T-helper 2 cell treated with Interferon-gamma antibody and Interleukin-4, amounts not matched to agents 5 μg/mL and 100 μg/mL, for 36 hours (primary cell): ENCODE results near the gene LTBP2.

Source experiments
- DNase-seq: peaks from one replicate; pipeline ENCODE4 v3.0.0; 2021; ENCODE audit warnings: low spot score
- H3K27ac Mint-ChIP-seq: one replicate; pipeline ENCODE4 v1.8.0; 2021; ENCODE audit warnings: mild to moderate bottlenecking, mixed read lengths
- H3K27me3 Mint-ChIP-seq: one replicate; pipeline ENCODE4 v1.8.0; 2021; ENCODE audit warnings: low read depth, mixed read lengths
- H3K36me3 Mint-ChIP-seq: one replicate; pipeline ENCODE4 v1.8.0; 2021; ENCODE audit warnings: low read depth, mixed read lengths
- H3K4me1 Mint-ChIP-seq: one replicate; pipeline ENCODE4 v1.8.0; 2021; ENCODE audit warnings: low read depth, mixed read lengths
- H3K4me3 Mint-ChIP-seq: one replicate; pipeline ENCODE4 v1.8.0; 2022; ENCODE audit warnings: mild to moderate bottlenecking, moderate library complexity, mixed read lengths
- H3K9me3 Mint-ChIP-seq: one replicate; pipeline ENCODE4 v1.8.0; 2021; ENCODE audit warnings: mixed read lengths

Gene LTBP2

GRCh38 chr14:74527736-74528280 lies 84.2 kb downstream of the LTBP2 start:
- DNase-seq: no peak
- Mint-ChIP-seq H3K27me3 (peaks cover 2% of the 10 kb centered on the region), H3K9me3 (no peaks in the 10 kb centered on the region), H3K27ac (no peak overlapping the region), H3K36me3 (no peaks in the 10 kb centered on the region), H3K4me1 (no peaks in the 10 kb centered on the region), H3K4me3 (no peak overlapping the region)

- no peak overlapping the region for H3K27ac Mint-ChIP-seq
- H3K36me3 Mint-ChIP-seq: no peaks in the 10 kb centered on the region
- H3K27me3 Mint-ChIP-seq: peaks cover 2% of the 10 kb centered on the region
- H3K9me3 Mint-ChIP-seq: no peaks in the 10 kb centered on the region
- no peak for DNase-seq
- no peak overlapping the region for H3K4me3 Mint-ChIP-seq
- H3K4me1 Mint-ChIP-seq: no peaks in the 10 kb centered on the region
Observed at GRCh38 chr14:74526854-74527585, 85.0 kb downstream of the LTBP2 start.

DNA sequence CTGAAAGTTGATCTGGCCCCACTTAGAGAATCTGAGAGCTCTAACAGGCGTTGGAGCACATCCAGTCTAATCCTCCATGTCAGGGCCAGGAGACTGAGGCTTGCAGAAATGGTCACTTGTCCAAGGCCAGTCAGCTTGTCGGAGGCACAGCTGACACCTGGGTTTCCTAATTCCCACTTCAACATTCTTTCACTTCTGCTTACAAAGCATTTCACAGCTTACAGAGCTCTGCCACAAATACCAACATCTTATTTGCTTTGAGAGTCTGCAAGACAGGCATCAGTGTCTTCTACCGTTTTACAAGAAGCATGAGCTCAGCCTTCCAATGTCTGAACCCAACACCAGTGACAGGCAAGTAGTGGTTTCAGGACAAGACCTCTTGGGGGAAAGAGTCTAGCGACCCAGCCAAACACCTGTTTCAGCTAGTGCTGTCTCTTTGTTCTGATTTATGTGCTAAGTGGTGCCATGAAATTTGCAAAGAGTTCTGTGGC lies 86.6 kb downstream of the LTBP2 start:
- Mint-ChIP-seq H3K9me3 (no peaks in the 10 kb centered on the region), H3K36me3 (no peaks in the 10 kb centered on the region), H3K27me3 (peaks cover 2% of the 10 kb centered on the region), H3K4me3 (no peak overlapping the region), H3K4me1 (no peaks in the 10 kb centered on the region), H3K27ac (no peak overlapping the region)
- DNase-seq: no peak

- no peaks in the 10 kb centered on the region for H3K4me1 Mint-ChIP-seq
- peaks cover 2% of the 10 kb centered on the region for H3K27me3 Mint-ChIP-seq
- no peak overlapping the region for H3K27ac Mint-ChIP-seq
- H3K36me3 Mint-ChIP-seq: no peaks in the 10 kb centered on the region
- no peak for DNase-seq
- no peak overlapping the region for H3K4me3 Mint-ChIP-seq
- no peaks in the 10 kb centered on the region for H3K9me3 Mint-ChIP-seq
Observed at GRCh38 chr14:74524812-74525135, 87.3 kb downstream of the LTBP2 start.

GRCh38 chr14:74524076-74524811 lies 87.8 kb downstream of the LTBP2 start:
- no peaks in the 10 kb centered on the region for H3K9me3 Mint-ChIP-seq
- peaks cover 2% of the 10 kb centered on the region for H3K27me3 Mint-ChIP-seq
- no peak overlapping the region for H3K27ac Mint-ChIP-seq
- no peaks in the 10 kb centered on the region for H3K36me3 Mint-ChIP-seq
- H3K4me3 Mint-ChIP-seq: no peak overlapping the region
- DNase-seq: no peak
- H3K4me1 Mint-ChIP-seq: no peaks in the 10 kb centered on the region

GRCh38 chr14:74522740-74523139 lies 89.3 kb downstream of the LTBP2 start:
- no peak for DNase-seq
- H3K9me3 Mint-ChIP-seq: no peaks in the 10 kb centered on the region
- no peak overlapping the region for H3K4me3 Mint-ChIP-seq

DNA sequence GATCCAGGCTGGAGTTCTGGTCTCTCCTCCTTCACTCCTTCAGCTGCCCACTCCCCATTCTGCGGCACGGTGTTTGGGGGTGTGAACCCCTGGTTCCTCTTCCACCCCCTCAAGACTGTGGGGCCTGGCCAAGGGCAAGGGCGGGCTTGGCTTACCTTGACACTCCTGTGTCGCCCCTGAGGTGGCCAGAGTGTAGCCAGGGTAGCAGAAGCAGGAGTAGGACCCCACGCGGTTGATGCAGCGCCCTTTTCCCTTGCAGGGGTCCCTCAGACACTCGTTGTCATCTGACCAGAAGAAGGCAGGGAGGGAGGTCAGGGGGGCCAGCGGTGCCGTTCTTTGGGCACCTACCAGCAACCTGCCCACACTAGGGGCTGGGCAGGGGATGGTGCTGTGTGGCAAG lies 90.3 kb downstream of the LTBP2 start:
- H3K4me3 Mint-ChIP-seq: no peak overlapping the region
- no peaks in the 10 kb centered on the region for H3K4me1 Mint-ChIP-seq
- no peaks in the 10 kb centered on the region for H3K36me3 Mint-ChIP-seq
- H3K27me3 Mint-ChIP-seq: peaks cover 2% of the 10 kb centered on the region
- no peak overlapping the region for H3K27ac Mint-ChIP-seq
- no peak for DNase-seq
- H3K9me3 Mint-ChIP-seq: no peaks in the 10 kb centered on the region

More at GRCh38 chr14:74522740-74523139, 89.3 kb downstream of the LTBP2 start:
- H3K27ac Mint-ChIP-seq: no peak overlapping the region
- peaks cover 2% of the 10 kb centered on the region for H3K27me3 Mint-ChIP-seq
- no peaks in the 10 kb centered on the region for H3K4me1 Mint-ChIP-seq
- no peaks in the 10 kb centered on the region for H3K36me3 Mint-ChIP-seq

DNA sequence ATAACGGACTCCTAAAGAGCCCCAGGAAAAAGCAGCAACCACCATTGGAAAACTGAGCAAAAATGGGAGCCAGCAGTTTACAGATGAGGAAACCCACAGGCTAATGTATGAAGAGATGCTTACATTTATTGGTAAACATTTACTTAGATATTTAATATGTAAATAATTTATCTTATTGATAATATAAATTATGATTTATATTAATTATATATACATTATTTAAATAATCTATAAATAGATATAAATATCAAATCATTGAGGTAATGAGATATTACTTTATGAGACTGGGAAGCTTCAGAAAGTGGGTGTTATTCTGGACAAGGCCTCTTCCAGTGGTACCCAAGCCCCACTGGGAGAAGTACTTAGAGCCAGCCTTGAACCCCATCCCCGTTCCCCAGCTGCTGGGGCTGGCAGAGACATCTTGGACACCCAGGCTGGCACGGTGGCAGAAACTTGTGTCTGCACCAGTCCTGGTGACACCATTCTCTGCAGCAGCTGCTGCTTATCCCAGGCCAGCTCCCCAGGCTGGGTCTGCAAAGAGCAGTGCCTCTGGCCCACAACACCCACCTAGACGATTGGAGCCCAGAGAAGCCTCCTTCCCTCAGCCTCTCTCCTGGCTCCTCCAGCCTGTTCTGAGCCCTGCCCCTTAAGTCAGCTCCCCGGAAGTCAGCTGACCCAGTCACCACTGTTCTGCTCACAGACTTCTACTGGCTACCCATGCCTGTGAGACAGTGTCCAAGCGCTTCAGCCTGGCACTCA lies 92.5 kb downstream of the LTBP2 start:
- peaks cover 4% of the 10 kb centered on the region for H3K4me1 Mint-ChIP-seq
- DNase-seq: no peak
- H3K9me3 Mint-ChIP-seq: no peaks in the 10 kb centered on the region
- no peaks in the 10 kb centered on the region for H3K36me3 Mint-ChIP-seq
- H3K27ac Mint-ChIP-seq: no peak overlapping the region
- H3K27me3 Mint-ChIP-seq: peaks cover 4% of the 10 kb centered on the region
- H3K4me3 Mint-ChIP-seq: no peak overlapping the region

DNA sequence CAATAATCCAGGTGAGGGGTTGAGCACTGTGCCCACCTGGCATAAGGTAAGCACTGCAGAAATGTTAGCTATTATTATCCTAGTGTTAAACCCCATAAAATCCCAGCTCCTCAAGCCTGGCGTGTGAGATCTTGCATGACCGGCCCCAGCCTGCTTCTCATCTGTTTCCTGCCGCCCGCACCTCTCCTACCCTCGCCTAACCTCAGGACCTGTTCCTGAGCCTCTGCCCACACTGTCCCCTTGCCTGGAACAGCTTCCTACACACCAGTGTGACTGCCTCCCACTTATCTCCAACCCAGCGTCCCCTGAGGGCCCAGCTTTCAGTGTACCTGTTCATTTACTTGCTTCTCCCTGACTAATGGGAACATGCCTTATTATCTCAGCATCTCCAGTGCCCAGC lies 93.8 kb downstream of the LTBP2 start:
- Mint-ChIP-seq H3K27me3 (peaks cover 6% of the 10 kb centered on the region), H3K4me3 (no peak overlapping the region), H3K27ac (no peak overlapping the region), H3K9me3 (no peaks in the 10 kb centered on the region), H3K4me1 (peaks cover 9% of the 10 kb centered on the region), H3K36me3 (no peaks in the 10 kb centered on the region)
- no peak for DNase-seq

DNA sequence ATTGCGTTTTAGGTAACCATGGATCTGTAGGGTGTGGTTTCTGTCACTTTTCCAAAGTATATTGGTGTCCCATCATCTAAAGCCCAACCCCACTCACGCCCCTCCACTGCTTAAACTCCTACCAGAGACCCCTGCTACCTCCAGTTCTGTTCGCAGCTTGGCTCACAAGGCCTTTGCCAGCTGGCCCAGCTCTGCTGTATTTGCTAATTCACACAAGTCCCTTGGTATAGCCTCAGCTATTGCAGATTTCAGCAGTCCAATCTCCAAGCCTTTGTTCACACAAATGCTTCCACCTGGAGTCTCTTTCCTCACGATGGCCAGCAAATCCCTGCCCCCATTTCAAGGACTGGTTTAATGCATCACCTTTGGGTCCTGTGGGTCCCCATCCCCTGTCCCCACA lies 94.3 kb downstream of the LTBP2 start:
- H3K4me3 Mint-ChIP-seq: no peak overlapping the region
- H3K4me1 Mint-ChIP-seq: peaks cover 9% of the 10 kb centered on the region
- peaks cover 7% of the 10 kb centered on the region for H3K27me3 Mint-ChIP-seq
- no peak overlapping the region for H3K27ac Mint-ChIP-seq
- H3K36me3 Mint-ChIP-seq: no peaks in the 10 kb centered on the region
- no peaks in the 10 kb centered on the region for H3K9me3 Mint-ChIP-seq
- DNase-seq: no peak

- no peak overlapping the region for H3K4me3 Mint-ChIP-seq
- H3K27me3 Mint-ChIP-seq: peaks cover 10% of the 10 kb centered on the region
- DNase-seq: no peak
- H3K27ac Mint-ChIP-seq: no peak overlapping the region
- H3K36me3 Mint-ChIP-seq: no peaks in the 10 kb centered on the region
- peaks cover 9% of the 10 kb centered on the region for H3K4me1 Mint-ChIP-seq
- H3K9me3 Mint-ChIP-seq: no peaks in the 10 kb centered on the region
Observed at GRCh38 chr14:74516451-74517160, 95.4 kb downstream of the LTBP2 start.

DNA sequence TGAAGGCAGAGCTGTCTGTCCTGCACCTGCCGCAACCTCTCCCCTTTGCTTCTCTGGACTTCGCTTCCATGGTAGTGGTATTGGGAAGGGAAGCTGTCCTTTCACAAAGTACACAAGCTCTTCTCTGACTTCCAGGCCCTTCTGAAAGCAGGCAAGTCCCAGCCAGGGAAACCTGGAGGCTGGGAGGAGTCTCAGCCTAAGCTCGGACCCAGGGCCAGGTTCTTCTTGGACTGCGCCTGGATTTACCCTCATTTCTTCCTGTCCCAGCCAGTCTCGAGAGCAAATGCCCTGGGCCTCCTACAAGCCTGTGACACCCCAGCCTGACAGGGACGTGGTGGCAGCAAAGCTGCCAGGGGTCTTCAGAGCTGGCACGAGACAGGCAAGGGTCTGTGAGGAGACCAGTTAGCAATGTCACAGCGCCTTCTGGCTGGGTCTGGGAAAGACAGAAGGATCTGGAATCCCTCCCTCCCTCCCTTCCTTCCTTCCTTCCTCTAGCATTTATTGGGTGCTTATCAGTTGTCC lies 96.1 kb downstream of the LTBP2 start:
- Mint-ChIP-seq H3K9me3 (no peaks in the 10 kb centered on the region), H3K36me3 (no peaks in the 10 kb centered on the region), H3K4me1 (peaks cover 9% of the 10 kb centered on the region), H3K4me3 (no peak overlapping the region), H3K27me3 (peaks cover 10% of the 10 kb centered on the region), H3K27ac (no peak overlapping the region)
- no peak for DNase-seq

DNA sequence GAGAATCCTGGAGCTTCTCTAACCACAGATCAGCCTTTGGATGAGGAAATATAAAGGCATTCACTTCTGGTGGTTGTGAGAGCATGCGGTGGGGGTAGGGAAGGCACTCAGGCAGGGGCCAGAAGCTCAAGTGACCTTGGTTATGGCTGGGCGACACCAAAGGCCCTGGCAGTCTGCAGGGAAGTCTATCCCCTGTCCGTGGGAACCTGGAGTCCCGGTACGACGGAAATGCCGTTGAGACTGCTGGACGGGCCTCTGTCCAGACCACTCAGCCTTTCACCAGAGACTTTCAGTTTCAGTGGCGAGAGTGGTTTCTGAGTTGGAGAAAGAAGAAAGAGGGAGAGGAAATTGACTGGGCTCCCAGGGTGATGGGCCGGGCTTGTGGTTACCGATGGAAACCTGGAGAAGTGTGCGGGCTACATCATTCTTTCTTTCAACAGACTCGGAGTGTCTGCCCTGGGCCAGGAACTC lies 97.5 kb downstream of the LTBP2 start:
- Mint-ChIP-seq H3K27me3 (peaks cover 10% of the 10 kb centered on the region), H3K9me3 (no peaks in the 10 kb centered on the region), H3K36me3 (no peaks in the 10 kb centered on the region), H3K27ac (no peak overlapping the region), H3K4me3 (no peak overlapping the region), H3K4me1 (peaks cover 9% of the 10 kb centered on the region)
- DNase-seq: no peak
